Limb (tissue), 2 donors: ENCODE results near the gene GGNBP2.
A peak's percentile ranks its signal among the peaks of the same experiment; 100 is the strongest.

Experiments
- DNase-seq, 2 donors: peaks; one replicate each; pipeline ENCODE4 v3.0.0-alpha.2; 2016; ENCODE audit errors: extremely low spot score in 2 of 2

GGNBP2 gene

GRCh38 chr17:36550491-36551417 lies 6.0 kb downstream of the GGNBP2 start:
- DNase-seq = no peak

GRCh38 chr17:36553459-36553858 lies 8.7 kb downstream of the GGNBP2 start:
- no peak for DNase-seq

GRCh38 chr17:36566081-36566480 lies 21.4 kb downstream of the GGNBP2 start:
- DNase-seq = no peak

- no peak for DNase-seq
Observed at GRCh38 chr17:36575028-36575427, 30.3 kb downstream of the GGNBP2 start.

- no peak for DNase-seq
Observed at GRCh38 chr17:36576793-36577192, 32.1 kb downstream of the GGNBP2 start.

GRCh38 chr17:36578671-36579070 lies 34.0 kb downstream of the GGNBP2 start:
- DNase-seq = no peak

GRCh38 chr17:36583787-36584186 lies 39.1 kb downstream of the GGNBP2 start:
- no peak for DNase-seq

- no peak for DNase-seq
Observed at GRCh38 chr17:36586138-36586537, 41.4 kb downstream of the GGNBP2 start.

- DNase-seq = no peak
Observed at GRCh38 chr17:36590082-36590481, 45.4 kb downstream of the GGNBP2 start.

- peak; percentile 55 to 86 for DNase-seq
Observed at GRCh38 chr17:36591434-36592315, 47.0 kb downstream of the GGNBP2 start, which contains the start of gene DHRS11. Gene DHRS11 (plus strand): TSS chr17:36591879. CDS start chr17:36592010, 131 bp downstream.

- no peak for DNase-seq
Observed at GRCh38 chr17:36592316-36592715, 47.6 kb downstream of the GGNBP2 start.

- no peak for DNase-seq
Observed at GRCh38 chr17:36592716-36593321, 48.1 kb downstream of the GGNBP2 start.

- no peak for DNase-seq
Observed at GRCh38 chr17:36593656-36594316, 49.1 kb downstream of the GGNBP2 start.

- no peak for DNase-seq
Observed at GRCh38 chr17:36594626-36595401, 50.1 kb downstream of the GGNBP2 start.

GRCh38 chr17:36597226-36597625 lies 52.5 kb downstream of the GGNBP2 start:
- DNase-seq = no peak

GRCh38 chr17:36597866-36598777 lies 53.4 kb downstream of the GGNBP2 start:
- DNase-seq = no peak

- no peak for DNase-seq
Observed at GRCh38 chr17:36598951-36599401, 54.3 kb downstream of the GGNBP2 start.

- no peak for DNase-seq
Observed at GRCh38 chr17:36599546-36600250, 55.0 kb downstream of the GGNBP2 start.

- no peak for DNase-seq
Observed at GRCh38 chr17:36600465-36600864, 55.7 kb downstream of the GGNBP2 start.
